Stimulated activated CD4-positive, alpha-beta T cell treated with anti-CD3 and anti-CD28 coated beads, Interleukin-1b, Interleukin-23, amount 100 ng/mL, for 48 hours (primary cell): ENCODE results near the gene DENND1A.

Experiments used
- DNase-seq: peaks from one replicate; pipeline ENCODE4 v3.0.0-alpha.2; 2020

Gene DENND1A

DNA sequence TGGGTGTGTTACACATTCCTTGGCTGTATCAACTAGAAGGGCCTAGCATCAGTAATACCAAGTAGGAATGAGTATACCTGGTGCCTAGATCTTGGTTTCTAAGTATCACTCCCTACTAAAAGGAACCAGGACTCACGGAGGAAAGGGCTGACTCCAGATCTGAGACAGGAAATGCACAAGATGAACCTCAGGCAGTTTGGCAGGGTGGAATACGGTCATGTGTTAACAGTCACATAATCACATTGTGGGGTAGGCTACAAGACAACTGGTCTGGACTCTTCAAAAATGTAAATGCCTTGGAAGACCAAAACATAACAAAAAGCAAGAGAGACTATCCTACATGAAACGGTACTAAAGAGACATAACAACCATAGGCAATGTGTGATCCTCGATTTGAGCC lies 415.2 kb downstream of the DENND1A start:
- DNase-seq, result no peak

DNA sequence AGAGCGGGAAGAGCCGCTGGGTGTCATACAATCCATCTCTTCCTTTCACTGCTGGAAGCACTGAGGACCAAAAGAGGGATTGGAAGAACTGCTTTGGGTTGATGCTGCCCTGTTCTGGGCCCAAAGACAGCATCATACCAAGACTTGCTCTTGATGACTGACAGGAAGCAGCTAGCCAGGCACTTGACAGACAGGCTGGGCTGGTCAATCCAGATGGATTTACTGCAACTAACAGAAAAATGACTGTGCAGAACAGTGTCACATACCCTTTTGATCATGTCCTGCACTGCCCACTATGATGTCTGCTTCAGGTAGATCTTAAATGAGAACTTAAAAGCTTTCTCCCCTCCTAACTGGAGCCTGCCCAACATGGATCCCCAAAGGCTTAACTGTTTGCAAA lies 416.4 kb downstream of the DENND1A start:
- DNase-seq, result no peak

DNA sequence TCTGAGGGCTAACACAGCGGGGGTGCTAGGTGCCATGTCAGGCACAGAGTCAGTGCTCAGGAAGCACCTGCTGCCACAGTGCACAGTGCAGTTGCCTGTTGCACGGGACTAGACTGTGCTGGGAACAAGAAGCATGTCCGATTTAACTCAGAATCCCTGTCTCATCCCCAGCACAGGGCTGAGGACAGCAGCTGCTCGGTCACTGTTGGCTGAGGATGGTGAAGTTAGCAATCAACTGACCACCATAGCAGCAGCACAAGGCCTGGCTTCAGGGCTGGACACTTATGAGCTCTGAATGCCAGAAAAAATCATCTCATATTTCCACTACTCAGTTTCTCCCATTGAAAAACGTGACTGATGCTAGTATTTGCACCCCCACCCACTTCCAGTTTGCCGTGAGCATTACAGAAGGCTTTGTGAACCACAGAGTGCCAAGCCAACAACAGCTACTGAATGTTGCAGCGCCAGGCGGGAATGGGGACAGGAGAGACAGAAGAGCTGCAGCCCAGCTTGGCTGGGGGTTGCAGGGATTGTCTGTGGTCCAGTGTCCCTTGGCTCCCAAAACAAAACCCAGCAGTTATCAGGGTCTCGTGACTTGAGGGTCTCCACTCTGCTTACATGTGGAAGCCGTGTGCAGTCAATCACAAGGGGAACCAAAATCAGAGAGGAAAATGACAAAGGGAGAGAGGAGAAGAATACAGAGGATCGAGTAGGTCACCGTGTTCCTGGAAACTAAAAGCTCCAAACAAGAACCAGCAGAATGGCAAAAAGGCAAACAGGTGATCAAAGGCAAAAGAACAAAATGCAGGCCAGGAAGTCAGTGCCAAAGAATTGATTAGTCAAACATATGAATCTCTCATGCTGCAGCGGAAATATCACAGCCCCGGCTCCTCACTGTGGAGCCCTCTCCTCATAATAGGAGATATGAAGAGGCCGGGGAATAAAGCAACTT lies 418.3 kb downstream of the DENND1A start:
- DNase-seq, result no peak

DNA sequence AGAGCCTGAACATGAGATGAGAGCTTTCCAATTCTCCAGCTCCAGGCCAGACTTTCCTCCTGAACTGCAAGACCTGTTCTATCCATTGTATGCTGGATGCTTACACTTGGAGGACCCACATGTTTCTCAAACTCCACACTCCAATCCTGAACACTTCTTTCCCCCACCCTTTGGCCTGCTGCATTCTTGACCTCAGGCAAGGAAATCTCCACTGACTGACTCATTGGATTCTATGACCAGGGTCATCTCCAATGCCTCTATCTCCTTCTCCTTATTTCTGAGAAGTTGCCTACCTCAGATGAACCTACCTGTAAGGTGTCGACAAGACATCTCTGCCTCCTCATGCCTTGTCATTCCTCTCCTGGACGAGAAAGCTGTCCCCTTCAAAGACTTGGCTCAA lies 420.3 kb downstream of the DENND1A start:
- no peak for DNase-seq

DNA sequence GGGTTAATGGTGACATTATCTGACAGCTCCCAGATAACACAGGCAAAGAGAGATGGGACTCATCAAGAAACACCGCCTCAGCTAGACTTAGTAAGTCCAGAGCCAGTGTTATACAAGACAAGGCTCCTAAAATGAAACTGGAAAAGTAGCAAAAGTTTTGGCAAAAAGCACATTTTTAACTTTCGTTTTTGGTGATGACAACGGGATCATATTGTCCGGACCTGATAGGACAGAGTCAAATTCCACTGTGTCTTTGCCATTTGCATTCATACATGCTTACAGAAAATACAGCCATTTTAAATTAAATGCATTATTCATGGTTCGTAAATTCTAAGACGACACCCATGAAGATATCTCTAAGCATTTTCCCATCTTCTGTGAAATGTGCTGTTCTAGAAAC lies 421.9 kb downstream of the DENND1A start:
- DNase-seq, result no peak

DNA sequence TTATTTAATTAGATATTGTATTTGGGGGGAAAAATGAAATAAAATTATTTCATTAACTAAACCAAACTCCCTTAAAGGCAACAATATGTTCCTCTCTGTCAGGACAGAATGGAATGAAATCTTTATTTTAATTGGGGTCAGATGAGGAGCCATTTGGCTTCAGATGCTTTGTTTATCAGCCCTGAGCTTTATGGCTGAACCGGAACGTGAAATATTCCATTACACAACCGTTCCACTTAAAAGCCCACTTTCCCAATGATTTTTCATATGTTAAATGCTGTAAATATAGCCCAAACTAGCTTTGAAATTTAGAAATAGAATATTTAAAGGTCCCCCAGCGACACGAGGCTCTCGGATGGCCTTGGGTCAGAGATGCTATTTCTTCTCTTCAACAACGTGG lies 424.4 kb downstream of the DENND1A start:
- DNase-seq, result no peak

DNA sequence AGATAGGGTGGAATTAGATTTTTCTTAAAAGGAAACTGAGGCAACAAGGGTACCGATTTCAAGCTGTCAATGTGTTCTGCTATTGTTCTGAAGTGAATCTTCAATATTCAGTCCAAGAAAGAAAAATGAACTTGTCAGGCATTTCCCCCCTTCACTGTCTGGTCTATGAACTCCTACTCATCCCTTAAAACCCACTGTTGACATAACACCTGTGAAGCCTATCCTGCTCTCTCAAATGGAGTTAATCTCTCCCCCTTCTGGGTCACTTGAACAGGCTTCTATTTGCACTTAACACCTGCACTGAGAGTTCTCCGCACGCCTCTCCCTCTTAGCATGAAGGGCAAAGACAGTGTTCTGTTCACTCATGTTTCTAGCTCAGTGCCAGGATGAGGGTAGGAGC lies 429.6 kb downstream of the DENND1A start:
- DNase-seq, result no peak

DNA sequence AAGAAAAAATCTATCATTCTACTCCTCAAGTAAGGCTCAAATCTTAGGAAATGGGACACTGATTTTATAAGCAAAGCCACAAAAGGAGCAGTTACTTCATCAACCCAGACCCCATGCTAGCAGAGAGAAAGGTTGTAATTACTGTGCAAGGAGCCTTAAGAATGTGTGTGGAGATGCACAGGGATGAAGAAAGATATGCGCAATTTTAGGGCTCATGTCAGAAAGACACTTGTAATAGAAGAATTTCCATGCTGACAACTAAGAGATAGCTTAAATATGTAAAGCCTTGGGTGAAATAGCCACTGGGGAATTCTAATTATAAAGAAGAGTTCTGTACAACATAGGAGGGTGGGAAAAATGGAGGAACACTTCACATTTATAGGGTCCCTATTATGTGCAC lies 432.1 kb downstream of the DENND1A start:
- no peak for DNase-seq

DNA sequence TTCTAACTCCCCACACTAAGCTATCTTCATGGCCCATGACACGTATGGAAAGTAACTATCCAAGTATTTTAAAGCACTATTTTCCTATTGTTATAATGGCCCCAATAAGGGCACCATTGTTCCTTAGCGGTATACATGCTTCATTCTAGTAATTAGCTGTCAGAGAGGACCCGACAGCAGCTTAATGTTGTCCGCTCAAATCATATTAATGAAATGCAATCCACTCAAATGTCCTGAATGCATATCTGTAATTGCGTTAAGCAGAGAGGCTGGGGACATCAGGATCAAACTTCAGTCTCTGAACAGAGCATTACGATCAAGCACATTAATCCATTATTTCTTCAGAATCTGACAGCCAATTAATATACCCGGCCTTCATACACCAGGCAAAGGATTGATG lies 434.2 kb downstream of the DENND1A start:
- no peak for DNase-seq

DNA sequence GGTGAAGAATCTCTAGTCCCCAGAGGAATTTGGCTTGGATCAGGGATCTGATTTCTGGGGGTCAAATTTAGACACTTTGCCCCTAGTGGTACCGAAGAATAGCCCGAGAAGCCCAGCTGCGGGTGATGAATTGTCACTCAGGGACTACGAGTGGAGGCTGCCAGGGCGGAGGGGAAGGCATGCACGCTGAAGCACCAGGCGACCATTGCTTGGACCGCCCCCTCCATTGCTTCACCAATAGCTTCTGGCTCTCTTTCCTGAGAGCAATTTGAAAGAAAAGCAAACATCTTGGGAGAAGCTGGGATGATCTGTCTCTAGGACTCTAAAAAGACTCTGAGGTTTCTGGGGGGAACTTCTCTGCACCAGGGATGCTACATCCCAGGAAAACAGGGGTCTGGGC lies 436.3 kb downstream of the DENND1A start:
- DNase-seq, result no peak

DNA sequence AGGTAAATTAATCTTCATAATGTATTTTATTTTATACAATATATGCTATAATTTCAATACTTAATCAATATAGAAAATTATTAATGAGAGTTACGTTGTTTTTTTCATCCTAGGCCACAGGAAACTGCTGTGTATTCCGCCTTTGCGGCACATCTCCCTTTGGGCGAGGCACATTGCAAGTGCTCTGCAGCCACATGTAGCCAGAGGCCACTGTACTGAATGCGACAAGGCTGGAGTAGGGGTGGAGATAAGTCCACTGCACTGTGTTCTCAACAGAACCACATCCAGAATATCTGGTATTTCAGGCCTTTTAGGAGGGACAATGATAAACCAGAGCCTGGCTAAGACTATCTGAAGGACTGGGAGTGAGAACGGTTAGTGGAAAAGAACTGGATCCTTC lies 439.2 kb downstream of the DENND1A start:
- DNase-seq, result no peak

DNA sequence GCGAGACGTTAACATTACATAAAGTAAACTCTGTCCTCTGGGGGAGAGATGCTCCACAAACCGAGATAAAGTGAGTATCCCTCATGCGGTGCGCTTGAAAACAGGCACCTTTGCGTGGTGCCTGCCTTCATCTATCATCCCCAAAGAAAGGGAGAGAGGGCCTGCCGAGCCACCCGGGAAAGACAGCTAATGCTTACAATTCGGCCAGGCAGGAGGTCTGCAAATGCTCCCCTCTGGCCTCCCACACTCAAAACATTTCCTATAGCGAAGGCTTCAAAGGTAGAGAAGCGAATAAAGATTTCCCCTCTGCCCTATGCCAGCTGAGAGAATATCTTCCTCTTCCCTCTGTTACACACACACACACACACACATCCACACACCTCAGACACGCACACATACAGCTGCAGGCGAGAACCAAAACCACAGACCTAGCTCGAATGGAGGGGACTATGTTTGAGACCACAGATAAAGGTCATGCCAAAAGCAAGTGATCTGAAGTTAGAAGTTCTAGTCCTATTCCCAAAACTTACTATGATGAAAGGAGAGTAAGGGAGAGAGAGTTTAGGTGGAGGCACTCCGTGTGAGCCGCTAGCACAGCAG lies 441.1 kb downstream of the DENND1A start:
- DNase-seq, result no peak

DNA sequence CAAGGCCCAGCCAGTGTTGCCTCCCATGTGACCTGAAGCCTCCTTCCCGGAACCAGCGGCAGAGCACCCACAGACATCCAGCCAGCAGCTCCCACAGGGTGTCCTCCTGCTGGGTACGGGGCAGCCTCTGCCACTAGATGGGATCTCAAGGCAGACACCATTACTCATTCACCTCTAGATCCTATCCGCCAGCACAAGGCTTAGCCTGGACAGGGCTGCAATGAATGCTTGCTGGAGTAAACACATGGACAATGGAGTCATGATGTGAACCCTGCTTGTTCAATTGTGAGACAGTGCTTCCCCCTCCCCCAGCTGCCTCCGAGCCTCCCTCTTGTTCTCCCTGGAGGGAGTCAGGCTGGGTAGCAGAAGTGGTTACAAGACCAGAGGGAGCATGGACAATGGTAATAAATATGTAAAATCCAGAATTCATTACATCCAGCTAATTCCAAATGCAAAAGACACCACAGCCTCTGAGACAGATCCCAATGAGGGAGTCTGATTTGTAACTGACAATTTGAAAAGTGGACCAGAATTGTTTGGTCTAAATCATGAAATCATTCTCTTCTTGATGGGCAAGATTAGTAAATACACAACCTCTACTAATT lies 441.9 kb downstream of the DENND1A start:
- no peak for DNase-seq

DNA sequence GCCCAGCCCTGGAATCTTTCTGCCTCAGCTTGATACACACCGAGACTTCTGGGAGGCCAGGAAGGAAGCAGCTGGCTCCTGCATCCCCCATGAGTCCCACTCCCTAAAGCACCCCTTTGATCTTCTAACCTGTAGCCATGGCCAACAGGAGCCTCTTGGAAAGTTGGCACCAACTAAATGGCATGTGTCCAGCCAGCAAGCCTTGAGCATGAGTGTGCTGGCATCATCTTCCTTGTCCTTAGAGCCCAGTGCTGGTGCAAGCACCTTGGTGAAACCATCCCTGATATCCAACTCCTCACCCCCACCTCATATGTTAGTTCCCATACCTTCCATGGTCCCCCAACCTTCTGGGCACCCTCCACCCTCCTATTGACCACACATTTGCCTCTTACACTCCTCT lies 443.5 kb downstream of the DENND1A start:
- DNase-seq, result no peak

DNA sequence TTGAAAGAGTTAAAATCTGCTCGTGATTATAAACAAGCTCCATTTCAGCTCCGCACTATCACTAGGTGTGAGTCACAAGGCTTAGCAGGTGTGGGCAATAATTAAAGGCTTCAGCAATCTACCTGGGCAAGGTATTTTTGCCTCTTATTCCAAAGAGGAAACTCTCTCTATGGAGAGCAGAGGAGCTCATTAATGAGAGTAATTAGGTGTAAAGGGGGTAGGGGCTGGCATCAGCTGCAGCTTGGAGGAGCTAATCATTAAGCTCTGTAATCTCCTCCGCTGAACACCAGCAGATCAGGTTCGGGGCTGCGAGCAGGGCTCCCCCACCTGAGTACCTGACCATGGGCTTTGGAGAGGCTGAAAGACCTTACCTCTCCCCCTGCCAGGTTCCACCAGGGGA lies 444.7 kb downstream of the DENND1A start:
- DNase-seq, result no peak

DNA sequence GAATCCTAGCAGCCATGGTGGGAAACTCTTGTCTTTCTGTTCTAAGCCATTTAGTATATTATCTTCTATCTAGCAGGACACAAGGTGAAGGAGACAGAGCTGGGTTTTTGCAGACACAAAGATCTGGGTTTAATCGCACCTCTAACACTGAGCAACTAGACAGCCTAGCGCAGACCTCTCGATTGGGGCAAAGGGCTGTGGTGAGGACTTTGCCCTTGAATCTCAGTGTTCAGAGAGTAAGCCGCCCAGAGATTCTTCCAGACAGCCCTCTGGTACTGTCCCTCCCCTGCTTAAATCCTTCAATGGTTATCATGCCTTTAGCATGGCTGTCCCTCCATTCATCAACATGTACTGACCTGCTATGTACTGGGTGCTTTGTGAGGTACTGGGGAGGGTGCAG lies 445.8 kb downstream of the DENND1A start:
- no peak for DNase-seq

DNA sequence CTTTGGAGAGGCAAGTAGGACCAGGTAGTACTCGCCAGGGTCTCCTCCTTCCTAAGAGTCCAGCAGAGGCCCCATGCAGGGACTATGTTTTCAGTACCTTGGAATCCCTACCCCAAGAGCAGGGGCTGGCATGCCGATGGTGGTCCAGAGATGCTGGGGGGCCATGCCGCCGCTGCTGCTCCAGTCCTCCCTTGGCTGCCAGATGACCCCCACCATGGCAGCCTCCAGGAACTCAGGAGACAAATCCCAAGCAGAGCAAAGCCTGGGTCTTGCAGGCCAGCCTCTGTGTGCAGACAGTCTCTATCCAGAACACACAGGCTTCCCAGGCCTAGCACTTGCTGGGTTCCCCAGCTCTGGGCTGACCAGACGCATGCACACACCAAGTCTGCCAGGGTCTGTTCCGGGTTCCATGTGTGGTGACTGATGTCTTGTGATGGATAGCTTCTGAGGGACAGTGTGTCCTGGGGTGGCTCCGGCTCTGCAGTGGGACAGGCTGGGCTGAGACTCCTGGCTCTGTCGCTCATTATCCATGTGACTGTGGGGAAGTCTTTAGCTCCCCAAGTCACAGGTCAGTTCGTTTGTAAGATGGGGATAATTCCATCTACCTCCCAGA lies 446.6 kb downstream of the DENND1A start:
- DNase-seq, result no peak

DNA sequence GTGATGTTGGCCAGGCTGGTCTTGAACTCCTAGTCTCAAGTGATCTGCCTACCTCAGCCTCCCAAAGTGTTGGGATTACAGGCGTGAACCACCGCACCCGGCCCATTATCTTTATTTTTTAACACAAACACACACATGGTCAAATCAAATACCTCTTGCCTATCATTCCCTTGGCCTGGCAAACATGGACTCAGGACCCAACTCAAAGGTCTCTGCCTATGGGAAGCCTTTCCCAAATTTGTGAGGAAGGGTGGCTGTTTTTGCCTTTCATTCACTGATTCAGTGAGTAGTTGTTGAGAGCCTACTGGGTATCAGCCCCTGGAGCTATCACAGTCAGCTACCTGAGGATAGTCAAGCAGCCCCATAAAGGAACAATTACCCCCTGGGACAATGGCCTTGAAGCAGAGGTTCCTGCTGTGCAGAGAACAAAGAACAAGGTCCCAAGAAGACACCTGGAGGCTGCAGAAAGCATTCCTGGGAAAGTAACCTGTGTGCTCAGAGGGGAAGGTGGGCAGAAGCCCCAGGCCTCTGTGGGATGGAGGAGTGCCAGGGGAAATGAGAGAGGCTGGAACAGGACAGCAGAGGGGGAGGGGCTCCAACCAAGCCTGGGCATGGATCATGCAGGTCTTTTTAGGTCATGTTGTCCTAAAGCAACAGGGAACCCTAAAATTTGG lies 447.5 kb downstream of the DENND1A start:
- DNase-seq, result no peak

DNA sequence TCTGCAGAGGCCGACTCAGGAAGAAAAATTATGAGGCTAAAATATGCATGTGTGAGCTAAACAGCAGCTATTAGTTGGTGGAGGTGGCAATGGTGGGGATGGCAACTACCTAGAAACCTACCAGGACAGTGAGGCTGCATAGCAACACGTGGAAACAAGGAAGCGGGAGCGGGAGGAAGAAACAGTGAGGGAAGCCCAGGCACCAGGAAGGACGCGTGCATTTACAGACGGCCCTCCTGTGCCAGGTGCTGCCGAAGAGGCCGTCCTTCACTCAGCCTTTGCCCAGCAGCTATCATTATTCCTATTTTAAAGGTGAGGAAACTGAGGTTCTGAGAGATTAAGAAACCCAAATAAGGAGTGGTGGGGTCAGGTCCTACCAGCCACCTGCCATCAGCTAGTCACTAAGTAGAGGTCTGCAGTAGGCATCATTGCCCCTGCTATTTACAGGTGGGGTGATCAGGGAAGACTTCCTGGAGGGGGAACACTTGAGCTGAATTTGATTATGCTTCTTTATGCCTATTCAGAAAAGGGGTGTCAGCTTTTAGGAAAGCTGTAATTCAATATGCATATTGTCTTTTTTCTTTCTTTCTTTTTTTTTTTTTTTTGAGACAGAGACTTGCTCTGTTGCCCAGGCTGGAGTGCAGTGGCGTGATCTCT lies 448.6 kb downstream of the DENND1A start:
- no peak for DNase-seq

DNA sequence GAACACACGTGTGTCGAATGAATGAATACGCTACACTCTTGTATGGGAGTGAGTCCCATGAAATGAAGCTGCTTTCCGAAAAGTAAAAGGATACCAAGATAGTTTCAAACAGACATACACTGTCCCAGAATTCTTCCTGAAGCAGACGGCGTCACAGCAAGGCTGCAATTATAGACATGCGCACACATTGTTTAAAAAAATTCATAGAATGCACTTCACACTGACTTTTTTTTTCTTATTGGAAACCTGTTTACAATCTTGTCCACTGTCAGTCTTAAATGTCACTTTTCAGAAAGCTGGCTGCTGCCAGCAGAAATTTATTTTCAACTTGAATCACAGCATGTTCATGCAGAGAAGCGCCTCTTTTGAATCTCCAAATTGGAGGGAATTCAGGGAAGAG lies 449.1 kb downstream of the DENND1A start:
- no peak for DNase-seq

DNA sequence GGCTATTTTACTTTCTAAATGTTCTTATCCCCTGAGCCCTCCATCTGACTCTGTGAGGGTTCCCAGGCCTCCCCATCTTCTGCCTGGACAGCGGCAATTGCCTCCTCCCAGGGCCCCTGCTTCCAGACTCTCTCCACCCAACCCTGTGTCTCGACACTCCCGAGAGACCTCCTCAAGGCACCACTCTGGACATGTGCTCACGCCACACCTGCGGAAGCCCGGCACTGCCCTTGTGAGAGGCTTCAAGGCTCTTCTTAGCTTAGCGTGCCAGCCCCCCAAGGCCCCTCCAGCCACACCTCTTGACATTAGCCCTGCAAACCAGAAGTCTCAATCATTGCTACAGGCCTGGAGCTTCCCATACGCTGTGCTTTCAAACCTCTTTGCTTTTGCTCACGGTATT lies 449.8 kb downstream of the DENND1A start:
- DNase-seq, result no peak

DNA sequence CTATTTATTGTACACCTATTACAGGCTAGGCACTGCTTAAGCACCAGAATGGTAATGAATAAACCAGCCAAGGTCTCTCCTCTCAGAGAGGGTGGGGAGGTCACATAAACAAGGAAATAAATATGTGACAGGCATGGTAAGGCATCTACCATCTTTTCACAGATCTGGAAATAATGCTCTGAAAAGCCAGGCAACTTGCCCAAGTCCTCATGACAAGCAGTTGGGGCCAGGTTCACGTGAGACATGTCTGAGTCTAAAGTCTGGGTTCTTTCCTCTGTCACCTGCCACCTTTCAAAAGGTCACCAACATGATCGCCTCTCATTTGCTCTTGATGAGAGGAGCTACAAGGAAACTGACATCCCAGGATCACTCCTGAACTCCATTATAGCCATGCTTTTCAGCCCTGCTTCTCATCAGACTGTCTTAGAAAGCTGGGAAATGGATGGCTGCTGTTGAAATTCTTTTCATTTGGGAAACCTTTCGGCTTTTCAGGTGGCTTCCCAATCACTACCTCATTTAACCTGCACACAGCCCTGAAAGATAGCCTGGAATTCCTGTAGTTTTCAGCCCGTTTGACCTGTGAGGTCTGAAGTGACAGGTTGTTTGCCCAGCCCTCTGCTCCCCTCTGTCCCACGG lies 450.8 kb downstream of the DENND1A start:
- no peak for DNase-seq
